GM12872 (cell line): ENCODE data around the gene ARHGEF28.

Experiments
- TF ChIP-seq, protein P1 (sequence below): IDR thresholded peaks from 3 replicates; pipeline ENCODE4 v1.5.1; 2011; ENCODE audit warnings: low read depth, mild to moderate bottlenecking, low read length, moderate library complexity; ENCODE audit not compliant: insufficient read depth

ARHGEF28 gene

DNA sequence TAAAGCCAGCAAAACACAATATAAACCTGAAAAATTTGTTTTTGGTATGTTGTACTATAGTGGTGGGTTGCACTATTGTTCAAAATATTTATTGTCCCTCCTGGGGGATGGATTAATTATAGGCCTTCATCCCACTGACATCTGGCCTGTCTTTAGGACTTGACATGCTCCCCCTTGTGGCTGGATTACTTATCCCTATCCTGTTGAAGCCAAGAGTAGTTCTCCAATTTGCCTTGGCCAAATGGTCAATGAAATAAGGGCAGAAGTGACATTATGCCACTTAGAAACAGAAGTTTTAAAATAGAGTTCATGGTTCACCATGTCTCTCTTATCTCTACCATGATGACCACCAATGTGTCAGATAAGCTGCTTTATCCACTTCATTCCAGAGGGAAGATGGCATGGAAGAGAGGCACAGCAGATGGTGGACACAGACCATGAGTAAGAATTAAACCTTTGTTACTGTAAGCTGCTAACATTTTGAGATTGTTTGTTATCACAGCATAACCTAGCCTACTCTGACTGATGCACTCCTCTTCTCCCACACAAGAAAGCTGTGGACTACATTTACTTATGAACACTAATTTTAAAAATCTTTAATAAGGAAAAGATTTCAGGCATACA lies 29.2 kb upstream of the ARHGEF28 start:
- TF ChIP-seq, protein P1, sequence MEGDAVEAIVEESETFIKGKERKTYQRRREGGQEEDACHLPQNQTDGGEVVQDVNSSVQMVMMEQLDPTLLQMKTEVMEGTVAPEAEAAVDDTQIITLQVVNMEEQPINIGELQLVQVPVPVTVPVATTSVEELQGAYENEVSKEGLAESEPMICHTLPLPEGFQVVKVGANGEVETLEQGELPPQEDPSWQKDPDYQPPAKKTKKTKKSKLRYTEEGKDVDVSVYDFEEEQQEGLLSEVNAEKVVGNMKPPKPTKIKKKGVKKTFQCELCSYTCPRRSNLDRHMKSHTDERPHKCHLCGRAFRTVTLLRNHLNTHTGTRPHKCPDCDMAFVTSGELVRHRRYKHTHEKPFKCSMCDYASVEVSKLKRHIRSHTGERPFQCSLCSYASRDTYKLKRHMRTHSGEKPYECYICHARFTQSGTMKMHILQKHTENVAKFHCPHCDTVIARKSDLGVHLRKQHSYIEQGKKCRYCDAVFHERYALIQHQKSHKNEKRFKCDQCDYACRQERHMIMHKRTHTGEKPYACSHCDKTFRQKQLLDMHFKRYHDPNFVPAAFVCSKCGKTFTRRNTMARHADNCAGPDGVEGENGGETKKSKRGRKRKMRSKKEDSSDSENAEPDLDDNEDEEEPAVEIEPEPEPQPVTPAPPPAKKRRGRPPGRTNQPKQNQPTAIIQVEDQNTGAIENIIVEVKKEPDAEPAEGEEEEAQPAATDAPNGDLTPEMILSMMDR: peak; percentile 72

DNA sequence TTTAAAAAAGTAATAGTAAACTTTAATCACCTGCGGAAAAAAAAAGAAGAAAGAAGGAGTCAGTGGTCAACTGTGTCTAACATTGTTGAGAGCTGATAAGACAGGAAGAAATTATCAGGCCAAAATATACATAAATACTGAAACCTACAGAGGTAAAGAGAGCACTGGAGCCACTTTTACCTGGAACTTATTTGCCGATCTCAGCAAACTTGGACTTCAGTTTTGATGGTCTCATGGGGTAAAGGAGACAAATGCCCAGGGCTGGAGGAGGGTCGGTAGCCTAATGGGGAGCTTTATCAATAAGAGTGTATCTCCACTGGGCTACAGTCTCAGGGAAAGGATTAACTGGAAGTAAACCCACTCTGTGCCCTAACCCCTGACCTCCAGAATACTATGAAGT lies 26.6 kb upstream of the ARHGEF28 start:
- TF ChIP-seq, protein P1: no peak

DNA sequence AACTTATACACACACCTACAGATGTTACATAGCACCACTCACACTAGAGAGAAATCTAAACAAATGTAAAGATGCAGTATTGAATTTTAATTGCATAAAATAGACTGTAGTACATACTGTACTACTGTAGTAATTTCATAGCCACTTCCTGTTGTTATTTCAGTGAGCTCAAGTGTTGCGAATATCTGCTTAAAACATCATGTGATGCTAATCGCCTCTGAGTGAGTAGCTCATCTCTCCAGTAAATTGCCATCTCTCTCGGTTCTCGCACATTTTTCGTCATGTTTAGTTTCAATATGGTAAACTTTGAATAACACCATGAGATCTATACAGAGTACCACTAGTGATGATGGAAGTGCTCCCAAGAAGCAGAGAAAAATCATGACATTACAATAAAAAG lies 22.0 kb upstream of the ARHGEF28 start:
- TF ChIP-seq, protein P1: no peak

DNA sequence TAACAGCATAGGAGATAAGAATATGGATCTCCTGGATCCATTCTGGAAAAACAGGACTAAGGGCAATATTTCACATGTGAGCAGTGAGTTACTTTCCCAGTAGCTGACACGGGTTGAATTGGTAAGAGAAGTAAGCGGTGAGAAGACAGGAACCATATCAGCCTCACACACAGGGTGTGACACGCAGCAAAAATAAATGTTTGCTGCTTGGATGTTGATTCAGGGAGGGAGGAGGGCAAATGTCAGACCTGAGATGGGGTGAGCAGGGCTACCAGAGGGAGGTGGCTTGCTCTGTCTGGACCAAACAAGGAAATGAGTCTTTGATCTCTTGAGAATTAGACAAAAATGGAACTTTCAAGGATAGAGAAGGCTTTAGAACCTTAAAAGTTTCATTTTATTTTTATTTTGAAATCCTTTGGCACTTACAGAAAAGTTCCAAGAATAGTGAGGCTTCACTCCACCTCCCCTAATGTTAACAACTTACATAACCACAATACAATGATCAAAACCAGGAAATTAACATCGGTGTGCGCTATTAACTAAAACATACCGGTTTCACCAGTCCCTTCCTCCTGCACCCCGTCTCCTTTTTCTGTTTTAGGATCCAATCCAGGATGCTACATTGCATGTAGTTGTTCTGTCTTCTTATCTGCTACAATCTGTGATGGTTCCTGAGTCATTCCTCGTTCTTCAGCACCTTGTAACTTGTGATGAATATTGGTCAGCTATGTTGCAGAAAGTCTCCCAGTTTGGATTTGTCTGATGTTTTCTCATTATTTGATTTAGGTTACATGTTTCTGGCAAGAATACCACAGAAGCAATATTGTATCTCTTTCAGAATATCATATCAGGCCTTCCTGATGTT lies 20.5 kb upstream of the ARHGEF28 start:
- TF ChIP-seq, protein P1: no peak

DNA sequence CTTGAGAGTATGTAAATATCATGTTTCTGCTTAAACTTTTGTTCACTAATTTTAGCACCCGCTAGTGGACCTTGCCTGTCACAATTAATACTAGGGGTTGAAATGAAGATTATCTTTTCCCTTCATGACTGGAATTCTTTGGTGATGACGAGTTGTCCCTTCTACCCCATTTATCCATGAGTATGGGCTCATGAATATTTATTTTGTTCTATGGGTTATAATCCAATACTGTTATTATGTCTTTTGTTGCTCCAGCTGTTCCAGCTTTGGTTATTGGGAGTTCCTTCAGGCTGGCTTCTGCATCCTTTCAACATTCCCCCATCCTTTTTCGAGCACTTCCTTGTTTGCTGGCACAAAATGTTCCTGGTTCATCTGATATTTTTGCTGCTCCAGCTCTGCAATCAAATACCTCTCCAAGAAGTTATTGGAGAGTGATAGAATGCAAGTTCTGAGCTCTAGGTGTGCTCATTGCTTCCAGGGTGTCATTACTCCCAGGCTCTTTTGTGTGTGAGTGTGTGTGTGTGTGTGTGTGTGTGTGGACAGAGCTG lies 19.7 kb upstream of the ARHGEF28 start:
- TF ChIP-seq, protein P1: no peak

DNA sequence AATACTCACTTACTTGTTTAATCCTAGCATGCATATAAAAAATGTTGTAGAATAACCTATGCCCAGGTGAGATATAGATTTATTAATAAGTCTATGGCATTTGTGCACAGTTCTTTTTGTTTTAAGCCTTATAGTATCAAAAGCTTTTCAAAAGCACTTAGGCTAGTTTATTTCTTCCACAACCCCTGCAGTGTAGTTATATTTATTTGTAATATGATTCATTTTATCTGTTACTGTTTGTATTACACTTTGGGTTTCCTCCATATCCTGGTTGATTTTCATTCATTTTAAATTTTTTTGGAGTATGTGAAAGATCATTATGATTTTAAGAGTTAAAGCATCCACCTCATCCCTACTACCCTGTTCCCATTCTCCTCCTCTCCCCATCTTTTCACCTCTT lies 18.8 kb upstream of the ARHGEF28 start:
- TF ChIP-seq, protein P1: no peak

DNA sequence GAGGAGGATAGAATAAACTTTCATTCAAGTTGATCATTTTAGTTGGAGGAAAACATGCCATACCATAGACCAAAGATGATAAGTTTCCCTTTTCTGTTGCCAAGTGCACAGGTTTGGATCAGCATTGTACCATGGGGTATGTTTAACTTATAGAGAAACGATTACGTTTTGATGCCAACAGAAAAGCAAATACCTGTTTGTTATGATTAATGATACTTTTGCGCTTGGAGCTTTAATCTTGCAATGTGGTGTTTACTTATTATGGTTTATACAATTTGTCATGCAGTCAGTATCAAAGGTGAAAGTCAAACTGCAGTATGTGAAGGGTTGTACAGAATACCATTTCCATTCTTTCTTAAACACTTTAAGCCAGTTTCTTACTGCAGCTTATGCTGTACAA lies 13.2 kb upstream of the ARHGEF28 start:
- TF ChIP-seq, protein P1: no peak
